ENCODE data around the gene SERINC3. TPM values are rescaled to one million over a fixed set of nuclear protein-coding genes. Genes with fewer than 3 reads are reported as not detected.

SERINC3 gene
- total RNA-seq, 1 experiment from 2014 or later: 110 TPM

GRCh38 chr20:44501448-44501847 is 20.4 kb downstream of the SERINC3 start:
- BruUV-seq (replicated peaks): no TSS peak
- H3K4me3 ChIP-seq: no peak overlapping the region
- no peaks in the 10 kb centered on the region for H4K20me1 ChIP-seq (ENCODE audit: insufficient read depth)
- TF ChIP-seq CTCF (conservative IDR thresholded peaks at IDR 0.05) (no peak), EZH2 (IDR thresholded peaks at IDR 0.05; ENCODE audit: low read depth) (no peak)
- intact Hi-C loops (cut with micrococcal nuclease; ENCODE audit: unreplicated experiment): no loop called here
- no peak overlapping the region for H2AFZ ChIP-seq
- peaks cover 62% of the 10 kb centered on the region for H3K36me3 ChIP-seq (ENCODE audit: low read depth)
- H3K79me2 ChIP-seq (ENCODE audit: low read depth): no peaks in the 10 kb centered on the region
- H3K9me3 ChIP-seq (ENCODE audit: insufficient read depth, low read depth): no peaks in the 10 kb centered on the region
- H3F3A ChIP-seq (ENCODE audit: insufficient read depth, low read depth): peaks cover 18% of the 10 kb centered on the region
- CTCF ChIA-PET: no interaction called here
- H3K4me1 ChIP-seq (replicated peaks; ENCODE audit: insufficient read depth): peaks cover 17% of the 10 kb centered on the region
- no peaks in the 10 kb centered on the region for H3K9me2 ChIP-seq (ENCODE audit: insufficient read depth)
- no peak overlapping the region for H3K27ac ChIP-seq
- H3K4me2 ChIP-seq: no peak overlapping the region
- H3K27me3 ChIP-seq (ENCODE audit: insufficient read depth, low read depth): no peaks in the 10 kb centered on the region
- POLR2A ChIA-PET (ENCODE audit: unreplicated experiment): no interaction called here
- no peak for DNase-seq

- Histone ChIP-seq H3K27ac (no peak overlapping the region), H3K4me2 (no peak overlapping the region), H4K20me1 (ENCODE audit: insufficient read depth) (no peaks in the 10 kb centered on the region), H3K79me2 (ENCODE audit: low read depth) (no peaks in the 10 kb centered on the region), H3K27me3 (ENCODE audit: insufficient read depth, low read depth) (no peaks in the 10 kb centered on the region), H3K9me2 (ENCODE audit: insufficient read depth) (no peaks in the 10 kb centered on the region), H3K9me3 (ENCODE audit: insufficient read depth, low read depth) (no peaks in the 10 kb centered on the region), H3F3A (ENCODE audit: insufficient read depth, low read depth) (peaks cover 30% of the 10 kb centered on the region), H3K4me1 (replicated peaks; ENCODE audit: insufficient read depth) (peaks cover 29% of the 10 kb centered on the region), H3K4me3 (no peak overlapping the region), H2AFZ (no peak overlapping the region), H3K36me3 (ENCODE audit: low read depth) (peaks cover 62% of the 10 kb centered on the region)
- ChIA-PET CTCF (no interaction called here), POLR2A (ENCODE audit: unreplicated experiment) (interaction anchor here (0.7 kb wide), 1 partner anchor 687 kb away, joined by 3 read pairs; no protein-coding TSS in a partner anchor)
- no peak for TF ChIP-seq EZH2 (IDR thresholded peaks at IDR 0.05; ENCODE audit: low read depth)
- TF ChIP-seq CTCF (conservative IDR thresholded peaks at IDR 0.05): no peak
- BruUV-seq (replicated peaks): no TSS peak
- intact Hi-C loops (cut with micrococcal nuclease; ENCODE audit: unreplicated experiment): no loop called here
- DNase-seq: no peak
Observed at GRCh38 chr20:44500221-44500620, 21.6 kb downstream of the SERINC3 start.

GRCh38 chr20:44497761-44498160 is 24.1 kb downstream of the SERINC3 start:
- no peaks in the 10 kb centered on the region for H3K9me3 ChIP-seq (ENCODE audit: insufficient read depth, low read depth)
- no peak for DNase-seq
- intact Hi-C loops (cut with micrococcal nuclease; ENCODE audit: unreplicated experiment): no loop called here
- TF ChIP-seq CTCF (conservative IDR thresholded peaks at IDR 0.05): no peak
- TF ChIP-seq EZH2 (IDR thresholded peaks at IDR 0.05; ENCODE audit: low read depth): no peak
- no peak overlapping the region for H3K4me3 ChIP-seq
- H2AFZ ChIP-seq: no peak overlapping the region
- H3K9me2 ChIP-seq (ENCODE audit: insufficient read depth): no peaks in the 10 kb centered on the region
- ChIA-PET CTCF (no interaction called here), POLR2A (ENCODE audit: unreplicated experiment) (no interaction called here)
- peaks cover 58% of the 10 kb centered on the region for H3K36me3 ChIP-seq (ENCODE audit: low read depth)
- H3K27ac ChIP-seq: peak overlapping the region; percentile 97
- H3K4me2 ChIP-seq: peak overlapping the region; percentile 60; the same call in 1 of the 2 replicates
- peaks cover 42% of the 10 kb centered on the region for H3K4me1 ChIP-seq (replicated peaks; ENCODE audit: insufficient read depth)
- H4K20me1 ChIP-seq (ENCODE audit: insufficient read depth): no peaks in the 10 kb centered on the region
- H3K27me3 ChIP-seq (ENCODE audit: insufficient read depth, low read depth): no peaks in the 10 kb centered on the region
- H3F3A ChIP-seq (ENCODE audit: insufficient read depth, low read depth): peaks cover 45% of the 10 kb centered on the region
- no TSS peak for BruUV-seq (replicated peaks)
- 0 out of 2 replicates have a peak, but pooled peaks cover 5% of the 10 kb centered on the region for H3K79me2 ChIP-seq (ENCODE audit: low read depth)
